IMR-90 (cell line): ENCODE measurements around the gene HOXA3. TPM values are rescaled to one million over a fixed set of nuclear protein-coding genes. Genes with fewer than 3 reads are reported as not detected.

ENCODE experiments used
- ATAC-seq: fragments of 200-7000 bp; cut with Tn5 transposase; 2 replicates; pipeline ENCODE4 v1.9.1; 2020; ENCODE audit warnings: low read depth, mild to moderate bottlenecking, moderate library complexity
- BruUV-seq: library from RNA; stranded (reverse); fragments of 400-500 nt; replicated peaks from 2 replicates; lab custom pipeline; 2021; lab: Mats Ljungman, UMichigan
- CTCF ChIA-PET: fragments of 300-600 bp; formaldehyde crosslinking; extraction: SDS; loops from one replicate; lab custom pipeline; 2021; ENCODE audit warnings: antibody characterized with exemption; lab: Yijun Ruan, JAX
- POLR2A ChIA-PET: fragments of 300-600 bp; sonication (Branson Sonifier 250); formaldehyde crosslinking; loops from one replicate; lab custom pipeline; 2022; ENCODE audit warnings: antibody characterized with exemption; ENCODE audit not compliant: unreplicated experiment; lab: Charles Lee
- DNase-seq: peaks from one replicate; pipeline ENCODE4 v3.0.0; 2013
- H2AFZ ChIP-seq: replicated peaks from 2 replicates; pipeline ENCODE3; 2013; ENCODE audit warnings: low read length, mild to moderate bottlenecking; ENCODE audit not compliant: poor library complexity
- H2AK5ac ChIP-seq: 2 replicates; pipeline ENCODE4 v1.6.1; 2013; ENCODE audit warnings: low read depth, low read length, inconsistent platforms
- H2AK9ac ChIP-seq: replicated peaks from 2 replicates; pipeline ENCODE3; 2013; ENCODE audit warnings: mild to moderate bottlenecking, low read depth, low read length, moderate library complexity; ENCODE audit not compliant: poor library complexity
- H2BK120ac ChIP-seq: 2 replicates; pipeline ENCODE4 v1.6.1; 2013; ENCODE audit warnings: low read depth, low read length, inconsistent platforms
- H2BK15ac ChIP-seq: 3 replicates; pipeline ENCODE4 v1.6.1; 2013; ENCODE audit warnings: low read depth, low read length, inconsistent platforms
- H2BK20ac ChIP-seq: 2 replicates; pipeline ENCODE4 v1.6.1; 2013; ENCODE audit warnings: low read depth, mild to moderate bottlenecking, inconsistent platforms, low read length, moderate library complexity
- H2BK5ac ChIP-seq: 2 replicates; pipeline ENCODE4 v1.6.1; 2013; ENCODE audit warnings: mild to moderate bottlenecking, low read depth, low read length, inconsistent platforms; ENCODE audit not compliant: poor library complexity, severe bottlenecking
- H3K14ac ChIP-seq: replicated peaks from 2 replicates; pipeline ENCODE4 v1.6.1; 2013; ENCODE audit warnings: low read depth, low read length, inconsistent platforms
- H3K18ac ChIP-seq: 2 replicates; pipeline ENCODE4 v1.6.1; 2013; ENCODE audit warnings: low read depth, low read length, control low read depth
- H3K23ac ChIP-seq: 2 replicates; pipeline ENCODE4 v1.6.1; 2013; ENCODE audit warnings: low read depth, low read length, inconsistent platforms
- H3K27ac ChIP-seq: 2 replicates; pipeline ENCODE4 v1.5.1; 2013; ENCODE audit warnings: mild to moderate bottlenecking, control low read depth, low read length; ENCODE audit not compliant: insufficient read depth
- H3K27me3 ChIP-seq: 2 replicates; pipeline ENCODE4 v1.6.1; 2013; ENCODE audit warnings: low read length; ENCODE audit not compliant: control insufficient read depth, insufficient read depth
- H3K36me3 ChIP-seq: 2 replicates; pipeline ENCODE4 v1.6.1; 2013; ENCODE audit warnings: low read length, mixed read lengths; ENCODE audit not compliant: control insufficient read depth, insufficient read depth
- H3K4ac ChIP-seq: 2 replicates; pipeline ENCODE4 v1.6.1; 2013; ENCODE audit warnings: low read depth, low read length, inconsistent platforms
- H3K4me1 ChIP-seq: 2 replicates; pipeline ENCODE4 v1.6.1; 2013; ENCODE audit warnings: low read length, mixed read lengths; ENCODE audit not compliant: control insufficient read depth, insufficient read depth
- H3K4me2 ChIP-seq: 2 replicates; pipeline ENCODE4 v1.6.1; 2013; ENCODE audit warnings: low read depth, mild to moderate bottlenecking, control low read depth, low read length, moderate library complexity
- H3K4me3 ChIP-seq: 2 replicates; pipeline ENCODE4 v1.5.1; 2013; ENCODE audit warnings: low read depth, mild to moderate bottlenecking, control low read depth, low read length, moderate library complexity; ENCODE audit not compliant: insufficient read depth
- H3K56ac ChIP-seq: 2 replicates; pipeline ENCODE4 v1.6.1; 2013; ENCODE audit warnings: low read length, inconsistent platforms; ENCODE audit not compliant: insufficient read depth; ENCODE audit errors: extremely low read depth
- H3K79me1 ChIP-seq, 2 experiments: 2 replicates each; pipeline ENCODE4 v1.6.1; 2013; ENCODE audit warnings: low read length in 2 of 2, inconsistent platforms in 1 of 2, low read depth in 1 of 2
- H3K9ac ChIP-seq: 2 replicates; pipeline ENCODE4 v1.6.1; 2013; ENCODE audit warnings: low read depth, low read length, control low read depth
- H3K9me1 ChIP-seq: 2 replicates; pipeline ENCODE4 v1.6.1; 2013; ENCODE audit warnings: low read length, inconsistent platforms; ENCODE audit not compliant: insufficient read depth
- H3K9me3 ChIP-seq: 2 replicates; pipeline ENCODE4 v1.6.1; 2013; ENCODE audit warnings: low read length; ENCODE audit not compliant: control insufficient read depth, insufficient read depth
- H4K20me1 ChIP-seq: 2 replicates; pipeline ENCODE4 v1.6.1; 2013; ENCODE audit warnings: low read length, inconsistent platforms; ENCODE audit not compliant: insufficient read depth
- H4K5ac ChIP-seq: 2 replicates; pipeline ENCODE4 v1.6.1; 2013; ENCODE audit warnings: mild to moderate bottlenecking, low read depth, low read length, control low read depth
- H4K8ac ChIP-seq, 2 experiments: 2 replicates each; pipeline ENCODE4 v1.6.1; 2013; ENCODE audit warnings: low read depth in 2 of 2, low read length in 2 of 2, control low read depth in 1 of 2, inconsistent platforms in 1 of 2
- H4K91ac ChIP-seq: 2 replicates; pipeline ENCODE4 v1.6.1; 2013; ENCODE audit warnings: low read depth, low read length, inconsistent platforms; ENCODE audit not compliant: insufficient read depth
- MAZ ChIP-seq: IDR thresholded peaks from 2 replicates; pipeline ENCODE4 v1.6.1; 2012; ENCODE audit warnings: low read depth, mild to moderate bottlenecking, low read length, improper control_type of control experiment, moderate library complexity, borderline replicate concordance
- MXI1 ChIP-seq: IDR thresholded peaks from 2 replicates; pipeline ENCODE4 v1.6.1; 2012; ENCODE audit warnings: low read depth, mild to moderate bottlenecking, low read length, moderate library complexity, borderline replicate concordance
- POLR2A ChIP-seq: IDR thresholded peaks from 2 replicates; pipeline ENCODE4 v1.6.1; 2012; ENCODE audit warnings: mild to moderate bottlenecking, low read depth, low read length
- RCOR1 ChIP-seq: IDR thresholded peaks from 2 replicates; pipeline ENCODE4 v1.6.1; 2012; ENCODE audit warnings: mild to moderate bottlenecking, low read length, improper control_type of control experiment; ENCODE audit not compliant: insufficient replicate concordance
- RFX5 ChIP-seq: IDR thresholded peaks from 2 replicates; pipeline ENCODE4 v1.8.0; 2012; ENCODE audit warnings: low read depth, mild to moderate bottlenecking, low read length, moderate library complexity
- WGBS, 2 experiments: methylation state at CpG; one replicate each; pipeline versions ENCODE4 v1.1.5 to v1.1.7; 2013; ENCODE audit warnings: missing lambda C conversion rate in 2 of 2; ENCODE audit not compliant: insufficient read length in 1 of 2; ENCODE audit errors: extremely low coverage in 2 of 2; 5-methylcytosine and 5-hydroxymethylcytosine counted together
- dilution Hi-C: fragments of 300-500 bp; cut with HindIII; formaldehyde crosslinking; loops from one replicate; pipeline ENCODE4 v1.14.3; 2018; ENCODE audit warnings: low sequenced_read_pairs; ENCODE audit not compliant: unreplicated experiment
- in situ Hi-C: fragments of 300-500 bp; cut with MboI; formaldehyde crosslinking; loops from 3 replicates; pipeline ENCODE4 v1.14.3; 2019; ENCODE audit warnings: low sequenced_read_pairs, inconsistent platforms, mixed read lengths
- intact Hi-C: fragments of 100-400 bp; cut with micrococcal nuclease; formaldehyde crosslinking; loops from 2 replicates; pipeline ENCODE4 v1.10.0; 2022
- polyA plus RNA-seq, 3 experiments: library from polyadenylated mRNA; depleted of rRNA; stranded (reverse); fragments of >200 nt; gene quantifications; 2 replicates each; pipeline ENCODE4 v1.2.3, GENCODE V29; 2012; ENCODE audit warnings: low replicate concordance in 1 of 3
- total RNA-seq: library from RNA; depleted of rRNA; stranded (reverse); fragments of >200 nt; gene quantifications from 2 replicates; pipeline ENCODE4 v1.2.3, GENCODE V29; 2012
- TF ChIP-seq, protein P1 (sequence below): conservative IDR thresholded peaks from 2 replicates; pipeline ENCODE4 v1.5.1; 2012; ENCODE audit warnings: mild to moderate bottlenecking, low read depth, low read length, improper control_type of control experiment
- TF ChIP-seq, protein P2 (sequence below): fragments of 150-350 bp; IDR thresholded peaks from 2 replicates; pipeline ENCODE4 v1.6.1; 2017; ENCODE audit warnings: mild to moderate bottlenecking, antibody characterized with exemption, low read length, low read depth

Gene HOXA3
- total and polyA plus RNA-seq, 2 of the 4 experiments (the other 2 are of a cell fraction), result 0.90 to 5.4 TPM

DNA sequence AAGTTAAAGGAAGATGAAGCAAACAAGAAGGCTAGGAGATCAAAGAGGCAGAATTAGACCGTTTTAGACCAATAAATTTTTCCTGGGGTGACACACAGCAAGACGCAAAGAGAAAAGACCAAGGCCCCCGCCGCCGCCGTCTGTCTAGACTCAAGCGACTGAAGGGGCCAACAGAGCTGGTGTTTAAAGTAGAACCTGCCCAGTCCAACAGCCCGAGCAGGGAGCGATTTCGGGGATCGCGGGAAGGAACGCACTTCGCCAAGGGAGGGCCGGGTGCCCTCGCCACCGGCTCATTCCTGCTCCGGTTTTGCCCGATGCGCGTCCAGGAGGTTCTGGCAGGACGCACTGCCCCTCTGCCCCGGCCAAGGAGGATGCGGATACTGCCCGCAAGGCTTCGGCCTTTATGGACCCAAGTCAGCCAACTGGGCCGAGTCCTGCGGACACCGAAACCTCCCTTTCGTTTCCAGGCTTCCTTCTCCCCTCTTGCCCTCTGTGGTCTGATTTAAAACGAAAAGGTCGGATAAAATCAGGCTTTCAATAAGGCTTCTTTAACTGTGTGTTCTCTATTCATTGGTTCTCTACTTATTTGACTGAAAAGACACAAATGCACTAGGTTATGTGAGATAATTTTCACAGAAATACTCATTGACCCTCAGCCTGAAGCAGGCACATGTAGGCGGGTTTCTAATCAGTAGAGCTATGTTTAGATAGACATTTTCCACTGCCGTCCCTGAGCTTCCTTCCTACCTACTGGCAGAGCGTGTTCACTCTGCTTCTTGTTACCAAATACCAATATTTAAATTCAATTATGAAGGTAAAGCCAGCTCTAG is 6.3 kb upstream of the HOXA3 start:
- Histone ChIP-seq H4K20me1 (no peaks in the 10 kb centered on the region), H3K9me1 (peaks cover under 1% of the 10 kb centered on the region; the same call in 1 of the 2 replicates), H3K23ac (no peak overlapping the region), H2BK15ac (no peak overlapping the region), H3K27me3 (peaks cover 7% of the 10 kb centered on the region), H4K5ac (no peak overlapping the region), H2BK5ac (no peak overlapping the region), H3K18ac (no peak overlapping the region), H2AK5ac (no peak overlapping the region), H3K27ac (no peak overlapping the region), H3K4ac (no peak overlapping the region), H3K56ac (no peak overlapping the region), H2BK120ac (no peak overlapping the region), H2AK9ac (no peak overlapping the region), H4K91ac (no peak overlapping the region), H3K14ac (no peak overlapping the region), H2AFZ (no peak overlapping the region), H3K9ac (no peak overlapping the region), H3K79me1 (0 out of 4 replicates have a peak, but pooled peaks cover 0 to 4% of the 10 kb centered on the region in 2 experiments), H3K4me3 (no peak overlapping the region), H3K4me2 (no peak overlapping the region), H3K9me3 (no peaks in the 10 kb centered on the region), H2BK20ac (no peak overlapping the region), H4K8ac (no peak overlapping the region), H3K36me3 (no peaks in the 10 kb centered on the region), H3K4me1 (peaks cover 1% of the 10 kb centered on the region; the same call in 1 of the 2 replicates)
- no peak for ATAC-seq
- TF ChIP-seq MXI1 (no peak), MAZ (no peak), RCOR1 (no peak), POLR2A (no peak), RFX5 (no peak)
- TF ChIP-seq, protein P1, sequence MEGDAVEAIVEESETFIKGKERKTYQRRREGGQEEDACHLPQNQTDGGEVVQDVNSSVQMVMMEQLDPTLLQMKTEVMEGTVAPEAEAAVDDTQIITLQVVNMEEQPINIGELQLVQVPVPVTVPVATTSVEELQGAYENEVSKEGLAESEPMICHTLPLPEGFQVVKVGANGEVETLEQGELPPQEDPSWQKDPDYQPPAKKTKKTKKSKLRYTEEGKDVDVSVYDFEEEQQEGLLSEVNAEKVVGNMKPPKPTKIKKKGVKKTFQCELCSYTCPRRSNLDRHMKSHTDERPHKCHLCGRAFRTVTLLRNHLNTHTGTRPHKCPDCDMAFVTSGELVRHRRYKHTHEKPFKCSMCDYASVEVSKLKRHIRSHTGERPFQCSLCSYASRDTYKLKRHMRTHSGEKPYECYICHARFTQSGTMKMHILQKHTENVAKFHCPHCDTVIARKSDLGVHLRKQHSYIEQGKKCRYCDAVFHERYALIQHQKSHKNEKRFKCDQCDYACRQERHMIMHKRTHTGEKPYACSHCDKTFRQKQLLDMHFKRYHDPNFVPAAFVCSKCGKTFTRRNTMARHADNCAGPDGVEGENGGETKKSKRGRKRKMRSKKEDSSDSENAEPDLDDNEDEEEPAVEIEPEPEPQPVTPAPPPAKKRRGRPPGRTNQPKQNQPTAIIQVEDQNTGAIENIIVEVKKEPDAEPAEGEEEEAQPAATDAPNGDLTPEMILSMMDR, result no peak
- TF ChIP-seq, protein P2, sequence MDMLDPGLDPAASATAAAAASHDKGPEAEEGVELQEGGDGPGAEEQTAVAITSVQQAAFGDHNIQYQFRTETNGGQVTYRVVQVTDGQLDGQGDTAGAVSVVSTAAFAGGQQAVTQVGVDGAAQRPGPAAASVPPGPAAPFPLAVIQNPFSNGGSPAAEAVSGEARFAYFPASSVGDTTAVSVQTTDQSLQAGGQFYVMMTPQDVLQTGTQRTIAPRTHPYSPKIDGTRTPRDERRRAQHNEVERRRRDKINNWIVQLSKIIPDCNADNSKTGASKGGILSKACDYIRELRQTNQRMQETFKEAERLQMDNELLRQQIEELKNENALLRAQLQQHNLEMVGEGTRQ, result no peak
- ChIA-PET POLR2A (no interaction called here), CTCF (interaction anchor here (1.3 kb wide), 1 partner anchor 789 kb away, joined by 4 read pairs; no protein-coding TSS in a partner anchor)
- in situ Hi-C loops (loop anchor here (5.0 kb wide), 2 partner anchors 791 to 1306 kb away; no protein-coding TSS in a partner anchor), dilution Hi-C loops (no loop called here), intact Hi-C loops (no loop called here)
- WGBS, 2 experiments, result 84% methylated on average over 18 of the region's 35 CpGs; no CpG with 5 or more reads in 1 of the 2 experiments
- no peak for DNase-seq
- BruUV-seq, result no TSS peak
